ENCODE results near the gene DMXL1. TPM values are rescaled to one million over a fixed set of nuclear protein-coding genes. Genes with fewer than 3 reads are reported as not detected.
A peak's percentile ranks its signal among the peaks of the same experiment; 100 is the strongest.

The DMXL1 gene
- total RNA-seq, 2 donors from 2014 or later: 28.9 to 29.2 TPM

DNA sequence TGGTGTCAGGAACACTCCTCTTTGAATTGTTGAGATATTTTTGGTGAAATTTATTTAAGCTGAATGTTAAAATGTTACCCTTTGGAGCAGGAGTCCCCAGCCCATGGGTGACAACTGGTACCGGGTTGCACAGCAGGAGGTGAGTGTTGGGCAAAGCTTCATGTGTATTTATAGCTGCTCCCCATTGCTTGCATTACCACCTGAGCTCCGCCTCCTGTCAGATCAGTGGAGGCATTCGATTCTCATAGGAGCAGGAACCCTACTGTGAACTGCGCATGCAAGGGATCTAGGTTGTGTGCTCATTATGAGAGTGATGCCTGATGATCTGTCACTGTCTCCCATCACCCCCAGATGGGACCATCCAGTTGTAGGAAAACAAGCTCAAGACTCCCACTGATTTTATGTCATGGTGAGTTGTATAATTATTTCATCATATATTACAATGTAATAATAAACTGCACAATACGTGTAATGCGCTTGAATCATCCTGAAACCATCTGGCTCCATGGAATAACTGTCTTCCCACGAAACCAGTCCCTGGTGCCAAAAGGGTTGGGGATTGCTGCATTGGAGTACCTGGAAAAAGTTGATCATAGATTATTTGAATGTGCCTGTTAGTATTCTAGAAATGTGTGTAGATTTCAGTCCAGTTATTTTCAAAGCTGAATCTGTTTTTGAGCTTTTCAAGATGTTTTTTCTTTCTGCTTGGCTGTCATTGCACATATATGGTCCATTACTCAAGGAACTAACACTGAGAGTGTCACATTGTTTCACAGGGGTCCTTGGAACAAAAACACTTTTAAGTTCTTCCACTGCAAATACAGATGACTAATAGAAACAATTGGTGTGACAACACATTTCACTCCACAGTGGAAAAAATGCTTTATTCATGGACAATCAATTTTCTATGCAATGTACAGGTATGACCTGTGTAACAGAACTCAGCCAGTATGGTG, 180.3 kb downstream of the DMXL1 start:
- no peak for DNase-seq
- no peak for ATAC-seq
- intact Hi-C loops (cut with DNase I): no loop called here

DNA sequence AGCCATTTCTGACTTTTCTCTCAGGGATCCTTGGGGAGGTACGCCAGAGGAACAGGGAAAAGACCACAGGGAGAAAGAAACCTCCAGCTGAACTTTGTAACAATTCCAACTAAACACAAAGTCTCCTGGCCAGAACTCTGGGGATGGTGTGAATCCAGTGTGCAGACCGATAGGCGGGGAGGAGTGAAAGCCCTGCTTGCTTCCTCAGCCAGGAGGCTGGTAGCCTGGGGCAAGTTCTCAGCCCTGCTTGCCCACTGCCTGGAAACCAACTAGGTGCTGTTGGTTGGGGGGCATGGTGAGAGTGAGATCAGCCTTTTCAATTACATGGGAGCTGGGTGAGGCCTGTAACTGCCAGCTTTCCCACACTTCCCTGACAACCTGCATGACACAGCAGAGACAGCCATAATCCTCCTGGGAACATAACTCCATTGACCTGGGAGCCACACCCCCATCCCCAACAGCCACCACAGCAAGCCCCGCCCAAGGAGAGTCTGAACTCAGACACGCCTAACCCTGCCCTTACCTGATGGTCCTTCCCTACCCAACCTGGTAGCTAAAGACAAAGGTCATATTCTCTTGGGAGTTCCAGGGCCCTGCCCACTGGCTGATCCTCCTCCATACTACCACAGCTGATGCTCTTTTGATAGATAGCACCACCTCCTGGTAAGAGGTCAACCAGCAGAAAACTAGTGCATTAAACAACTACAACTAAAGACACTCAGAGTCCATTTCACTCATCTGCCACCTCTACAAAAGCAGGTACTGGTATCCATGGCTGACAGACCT, 184.9 kb downstream of the DMXL1 start:
- intact Hi-C loops (cut with DNase I): no loop called here
- ATAC-seq: peak in 1 of 2 donors; percentile 32
- no peak for DNase-seq

DNA sequence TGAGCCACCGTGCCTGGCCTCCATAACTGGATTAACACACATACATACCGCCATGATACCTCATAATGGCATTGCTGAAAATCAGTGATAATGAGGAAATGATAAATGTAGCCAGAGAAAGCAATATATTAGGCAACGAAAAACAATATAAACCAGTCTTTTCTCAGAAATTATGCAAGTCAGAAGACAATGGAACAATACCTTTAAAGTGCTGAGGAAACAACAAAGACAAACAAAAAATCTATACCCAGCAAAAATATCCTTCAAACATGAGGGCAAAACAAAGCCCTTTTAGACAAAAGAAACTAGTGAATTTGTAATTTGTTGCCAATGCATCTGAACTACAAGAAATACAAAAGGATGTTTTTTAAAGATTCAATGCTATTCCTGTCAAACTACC, 186.7 kb downstream of the DMXL1 start:
- intact Hi-C loops (cut with DNase I): no loop called here
- no peak for DNase-seq
- no peak for ATAC-seq

DNA sequence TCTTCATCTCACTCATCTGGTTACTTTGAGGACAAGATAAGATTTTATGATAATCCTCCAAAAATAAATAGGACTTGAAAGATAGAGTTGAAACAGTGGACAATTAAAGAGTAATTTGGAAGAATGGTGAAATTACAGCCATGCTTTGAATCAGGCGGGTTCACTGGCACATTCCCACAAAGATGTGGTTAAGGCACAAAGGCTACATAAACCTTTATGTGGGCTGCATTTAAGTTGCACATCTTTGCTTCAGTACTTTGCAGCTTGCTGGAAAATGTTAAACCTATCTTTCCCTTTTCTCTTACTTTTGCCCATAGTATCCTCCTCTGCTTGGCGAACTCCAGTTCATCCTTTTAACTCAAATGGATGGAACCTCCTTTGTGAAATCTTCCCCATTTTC, 192.8 kb downstream of the DMXL1 start:
- intact Hi-C loops (cut with DNase I): loop anchor here in 1 of 2 donors (10.0 kb wide), 2 partner anchors 71 to 151 kb away; no protein-coding TSS in a partner anchor
- DNase-seq (no peak), ATAC-seq (no peak)

DNA sequence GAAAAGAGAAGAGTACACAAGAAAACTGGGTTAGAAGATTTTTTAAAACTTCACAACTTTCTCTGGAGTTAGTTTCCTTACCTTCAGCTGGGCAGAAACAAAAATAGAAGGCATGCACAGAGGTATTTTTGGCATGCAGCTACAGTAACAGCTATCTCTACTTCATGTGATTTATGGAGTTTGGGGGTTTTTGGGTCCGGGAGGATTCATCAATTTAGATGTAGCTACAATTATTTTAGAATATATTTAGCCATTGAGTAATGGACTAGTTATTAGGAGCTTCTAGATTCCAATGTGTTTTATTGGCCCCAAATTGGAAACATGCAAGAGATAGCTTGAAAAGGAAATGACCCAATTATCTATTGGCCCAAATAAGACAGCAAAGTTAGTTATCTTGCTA, 193.3 kb downstream of the DMXL1 start:
- intact Hi-C loops (cut with DNase I): loop anchor here in 1 of 2 donors (10.0 kb wide), 2 partner anchors 71 to 151 kb away; no protein-coding TSS in a partner anchor
- DNase-seq (no peak), ATAC-seq (no peak)

DNA sequence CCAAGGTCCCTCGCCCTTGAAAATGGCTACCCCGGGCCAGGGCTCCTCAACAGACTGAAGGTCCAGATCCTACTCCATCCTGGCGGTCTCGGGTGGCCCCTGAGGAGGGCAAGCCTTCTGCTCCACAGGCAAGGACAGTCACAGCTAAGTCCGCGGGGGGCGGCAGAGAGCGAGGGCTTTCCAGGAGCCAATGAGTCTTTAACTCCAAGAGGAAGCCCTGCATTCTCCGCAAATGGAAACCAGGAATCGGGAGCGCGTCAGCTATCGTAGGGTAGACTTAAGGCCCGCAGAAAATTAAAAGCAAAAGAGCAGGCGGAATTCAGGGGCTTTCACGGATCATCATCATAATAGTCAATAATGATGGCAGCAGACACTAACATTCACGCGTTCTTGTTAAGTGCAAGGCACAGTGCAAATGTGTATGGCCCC, 197.1 kb downstream of the DMXL1 start:
- DNase-seq (peak; percentile 95), ATAC-seq (peak; percentile 91 to 94)
- intact Hi-C loops (cut with DNase I): loop anchor here in 1 of 2 donors (2.0 to 10.0 kb wide), 3 partner anchors 67 to 281 kb away; no protein-coding TSS in a partner anchor

DNA sequence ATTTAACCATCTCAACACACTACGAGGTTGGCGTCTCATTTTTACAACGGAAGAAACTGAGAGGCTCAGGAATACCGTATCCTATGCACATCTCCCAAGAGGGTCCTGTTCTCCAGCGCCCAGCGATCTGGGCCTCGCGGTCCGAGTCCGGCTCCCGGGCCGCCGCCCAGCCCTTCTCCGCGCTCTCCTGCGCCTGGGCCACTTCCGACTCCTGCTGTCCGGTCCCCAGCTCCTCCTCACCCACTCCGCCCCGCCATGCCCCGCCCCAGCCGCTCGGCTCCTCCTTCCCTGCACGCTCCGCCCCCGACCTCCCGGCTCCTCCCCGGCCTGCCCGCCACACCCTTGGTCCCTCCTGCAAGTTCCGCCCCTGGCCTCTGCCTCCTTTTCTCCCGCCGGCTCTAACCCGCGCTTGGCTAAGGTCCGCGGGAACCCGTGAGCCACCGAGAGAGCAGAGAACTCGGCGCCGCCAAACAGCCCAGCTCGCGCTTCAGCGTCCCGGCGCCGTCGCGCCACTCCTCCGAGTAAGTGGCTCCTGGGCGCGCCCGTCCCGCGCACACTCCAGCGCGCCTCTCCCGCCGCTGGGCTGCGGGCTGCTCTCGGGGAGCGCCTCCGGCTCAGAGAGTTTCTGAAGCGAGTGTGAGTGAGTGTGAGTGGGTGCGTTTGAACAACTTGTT, 197.6 kb downstream of the DMXL1 start:
- intact Hi-C loops (cut with DNase I): loop anchor here in 1 of 2 donors (2.0 to 10.0 kb wide), 3 partner anchors 66 to 282 kb away; no protein-coding TSS in a partner anchor
- DNase-seq (peak; percentile 96), ATAC-seq (peak; percentile 98 to 100)

DNA sequence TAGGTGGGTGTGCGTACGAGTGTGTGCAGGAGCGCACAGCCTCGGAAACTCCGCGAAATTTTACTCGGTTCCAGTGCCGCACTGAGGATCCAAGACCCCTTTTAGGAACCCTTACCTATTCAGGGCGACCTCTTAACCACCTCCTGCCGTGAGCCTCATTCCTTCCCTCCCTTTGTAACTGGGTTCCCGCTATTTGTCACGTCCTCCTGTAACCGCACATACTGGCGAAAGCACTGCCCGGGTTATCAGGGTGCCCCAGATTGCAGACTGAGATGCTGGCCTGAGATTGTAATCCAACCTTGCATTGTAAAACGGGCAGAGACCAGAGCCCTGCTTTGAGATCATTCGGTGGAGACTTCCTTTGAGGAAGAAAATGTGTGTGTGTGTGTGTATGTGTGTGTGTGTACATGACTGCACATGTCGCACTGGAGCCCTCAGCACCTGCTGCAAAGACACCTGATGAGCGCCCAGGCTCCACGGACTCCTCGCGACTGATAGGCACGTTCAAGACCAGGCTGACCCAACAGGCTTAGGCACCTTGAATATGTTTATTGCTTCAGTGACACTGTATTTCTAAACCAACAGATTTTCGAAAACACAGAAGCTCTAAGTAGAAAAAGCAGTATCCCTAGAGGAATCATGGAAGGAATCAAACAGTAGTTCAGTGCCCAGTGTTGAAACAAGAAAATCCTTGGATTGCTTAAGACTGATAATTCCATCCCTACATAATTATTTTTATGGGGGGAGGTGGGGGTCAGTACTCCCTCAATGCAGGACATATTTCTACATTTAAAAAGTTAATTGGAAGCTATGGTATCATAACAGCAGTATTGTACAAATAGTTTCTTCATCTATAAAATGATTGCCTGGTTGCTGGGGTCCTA, 198.4 kb downstream of the DMXL1 start:
- ATAC-seq (peak in 1 of 2 donors; percentile 1), DNase-seq (no peak)
- intact Hi-C loops (cut with DNase I): loop anchor here in 1 of 2 donors (2.0 to 10.0 kb wide), 3 partner anchors 65 to 283 kb away; no protein-coding TSS in a partner anchor

DNA sequence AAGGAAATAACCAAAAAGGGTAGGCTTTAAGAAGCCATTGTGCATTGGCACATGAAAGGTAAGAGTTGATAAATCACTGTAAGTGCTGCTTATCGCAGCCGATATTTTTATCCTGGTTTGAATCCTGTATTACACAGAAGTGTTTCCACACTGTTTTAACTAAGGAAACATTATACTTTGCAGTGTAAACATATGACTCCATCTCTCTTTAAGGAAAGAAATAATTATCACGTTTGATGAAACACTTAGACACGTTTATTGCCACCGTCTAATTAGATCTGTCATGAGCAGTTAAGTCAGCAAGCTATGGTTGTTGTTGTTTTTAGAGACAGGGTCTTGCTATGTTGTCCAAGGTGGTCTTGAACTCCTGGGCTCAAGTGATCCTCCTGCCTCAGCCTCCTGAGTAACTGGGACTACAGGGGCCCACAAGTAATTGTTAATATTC, 199.3 kb downstream of the DMXL1 start:
- ATAC-seq (no peak), DNase-seq (no peak)
- intact Hi-C loops (cut with DNase I): no loop called here

DNA sequence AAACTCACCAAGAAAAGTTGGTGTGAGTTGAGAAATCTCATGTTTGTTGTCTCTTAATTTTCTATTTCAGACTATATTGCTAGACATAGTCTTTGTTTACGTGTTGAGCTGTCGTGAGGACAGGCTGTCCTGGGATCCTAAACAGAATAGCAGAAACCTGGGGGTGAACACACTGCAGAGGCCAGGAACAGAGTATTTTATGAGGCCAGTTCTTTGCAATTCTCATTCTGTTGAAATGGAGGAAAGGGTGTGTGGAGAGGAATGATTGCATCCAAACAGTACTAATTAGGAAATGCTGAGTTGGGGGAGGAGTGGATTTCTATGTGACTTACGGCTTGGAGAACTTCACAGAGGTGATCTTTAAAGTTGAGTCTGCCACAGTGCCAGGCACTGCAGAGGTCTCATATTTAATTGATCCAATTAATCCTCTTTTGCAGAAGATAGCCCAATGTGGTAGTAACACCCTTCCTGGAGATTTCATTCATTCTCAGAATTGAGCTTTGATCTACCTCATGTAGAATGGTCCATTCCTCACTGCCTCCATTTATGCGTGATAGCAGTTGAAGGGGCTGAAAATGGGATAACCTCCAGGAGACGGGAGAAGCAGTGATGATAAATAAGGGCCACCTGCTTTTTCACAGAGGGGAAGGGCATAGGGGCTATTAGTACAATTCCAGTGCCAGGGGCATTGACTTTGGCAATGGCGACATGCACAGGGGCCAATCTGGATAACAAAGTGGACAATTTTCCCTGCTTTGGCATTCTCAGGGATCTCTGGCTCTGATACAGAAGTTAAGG, 200.3 kb downstream of the DMXL1 start:
- DNase-seq: no peak
- intact Hi-C loops (cut with DNase I): no loop called here
- ATAC-seq: no peak

DNA sequence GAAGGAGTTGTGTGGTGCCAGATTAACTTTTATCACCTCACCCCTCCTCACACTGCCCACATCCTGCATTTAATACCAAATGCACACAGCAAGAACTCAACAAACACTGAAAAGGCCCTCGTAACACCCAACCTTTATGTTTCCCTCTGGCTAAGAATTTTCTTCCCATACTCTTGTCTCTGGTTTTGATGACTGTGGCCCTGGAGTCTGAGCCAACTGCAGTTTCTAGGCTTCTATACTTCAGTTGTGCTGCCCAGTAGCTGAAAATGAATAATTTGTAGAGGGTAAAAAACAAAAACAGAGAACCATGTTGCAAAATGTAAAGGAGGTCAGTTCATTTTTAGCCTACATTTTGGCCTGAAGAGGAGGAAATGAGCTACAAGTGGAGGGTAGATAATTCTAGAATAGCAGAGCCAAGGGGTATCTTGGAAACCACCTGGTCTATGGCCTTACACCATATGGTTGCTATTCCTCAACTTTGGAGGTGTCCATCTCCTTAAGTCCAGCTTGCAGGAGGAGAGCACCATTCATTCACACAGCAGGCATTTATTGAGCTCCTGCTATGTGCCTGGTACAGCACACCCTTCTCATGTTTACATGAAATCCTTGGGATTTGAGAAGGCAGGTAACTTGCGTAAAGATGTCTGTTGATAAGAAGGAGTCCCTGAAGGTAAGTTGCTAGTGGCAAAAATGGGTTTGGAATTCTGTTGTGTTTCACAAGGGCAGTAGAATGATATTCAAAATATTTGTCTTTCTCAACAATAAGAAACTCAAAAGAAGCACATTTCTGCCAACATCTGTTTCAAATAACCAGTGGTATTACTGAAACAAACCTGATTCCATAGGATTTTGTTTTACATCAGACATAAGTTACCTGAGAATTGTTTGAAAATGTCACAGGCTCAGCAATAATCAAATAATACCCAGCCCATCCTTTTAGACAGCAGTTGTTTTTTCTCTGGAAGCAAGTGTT, 201.2 kb downstream of the DMXL1 start:
- intact Hi-C loops (cut with DNase I): no loop called here
- DNase-seq: no peak
- ATAC-seq: no peak

DNA sequence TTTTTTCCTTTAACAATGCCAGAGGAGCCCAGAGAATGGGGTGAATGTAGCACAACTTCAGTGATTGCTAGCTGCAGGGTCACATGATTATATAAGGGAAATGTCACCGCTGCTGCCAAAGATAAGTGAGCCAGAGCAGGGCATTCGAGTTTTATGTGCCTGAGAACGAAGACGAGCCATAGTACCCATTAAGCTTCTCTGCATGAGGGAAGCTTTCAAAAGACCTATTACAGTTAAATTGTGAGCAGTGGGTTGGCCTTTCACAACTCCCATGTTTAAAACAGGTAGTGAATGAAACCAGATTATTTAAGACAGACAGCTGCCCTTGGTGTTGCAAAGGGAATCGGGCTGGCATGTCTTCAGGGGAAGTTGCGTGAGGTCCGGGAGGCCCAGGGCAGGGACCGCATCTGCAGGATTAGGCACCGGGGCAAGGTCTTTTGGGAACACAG, 202.5 kb downstream of the DMXL1 start:
- intact Hi-C loops (cut with DNase I): no loop called here
- DNase-seq (no peak), ATAC-seq (peak in 1 of 2 donors; percentile 15)

DNA sequence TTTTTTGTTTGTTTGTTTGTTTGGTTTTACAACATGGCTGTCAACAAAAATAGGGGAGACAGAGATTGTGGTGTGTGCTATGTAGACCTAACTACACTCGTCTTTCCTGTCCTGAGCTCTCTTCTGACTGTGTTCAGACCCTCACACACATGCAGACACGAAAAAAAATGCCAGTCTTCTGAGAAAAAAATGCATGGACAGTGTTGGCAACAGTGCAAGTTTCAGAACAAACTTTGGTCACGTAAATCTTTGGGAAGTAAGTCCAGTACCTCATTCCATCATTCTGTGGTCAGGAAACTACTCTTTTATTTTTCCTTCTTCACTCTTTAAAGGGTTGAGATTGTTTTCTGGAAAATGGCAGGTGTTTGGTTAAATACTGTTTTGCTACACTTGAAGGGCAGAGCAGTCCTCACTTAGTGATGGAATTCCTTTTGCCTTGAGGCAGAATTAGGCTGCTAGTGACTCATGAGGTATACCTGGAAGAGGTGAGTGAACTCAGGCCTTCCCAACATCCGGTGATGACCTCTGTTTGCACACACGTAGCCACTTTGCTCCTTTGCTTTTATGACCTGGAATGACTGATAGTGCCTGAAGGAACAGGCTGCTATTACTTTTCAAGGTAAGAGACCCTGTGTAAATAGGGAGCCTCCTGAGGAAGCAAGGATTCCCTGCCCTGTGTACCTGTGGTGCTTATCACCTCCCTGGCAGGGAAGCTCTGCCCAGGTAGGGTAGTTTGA, 203.3 kb downstream of the DMXL1 start:
- peak in 1 of 2 donors; percentile 35 for ATAC-seq
- no peak for DNase-seq
- intact Hi-C loops (cut with DNase I): no loop called here

DNA sequence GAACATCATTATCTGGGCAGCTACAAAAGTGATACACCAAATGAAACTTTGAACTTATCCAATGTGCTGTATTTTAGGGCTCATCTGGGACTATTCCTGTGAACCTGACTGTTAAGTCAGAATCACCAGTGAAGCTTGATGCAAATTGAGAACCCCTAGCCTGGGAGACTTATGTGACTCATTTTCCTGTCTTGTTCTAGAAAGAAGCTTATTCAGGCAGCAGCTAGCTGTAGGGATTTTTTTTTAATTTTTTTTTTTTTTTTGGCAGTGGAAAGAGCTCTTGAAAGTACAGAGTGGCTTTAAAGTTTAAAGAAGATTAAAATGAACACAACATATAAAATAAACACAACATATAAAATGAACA, 203.9 kb downstream of the DMXL1 start:
- DNase-seq (no peak), ATAC-seq (peak in 1 of 2 donors; percentile 67)
- intact Hi-C loops (cut with DNase I): no loop called here

DNA sequence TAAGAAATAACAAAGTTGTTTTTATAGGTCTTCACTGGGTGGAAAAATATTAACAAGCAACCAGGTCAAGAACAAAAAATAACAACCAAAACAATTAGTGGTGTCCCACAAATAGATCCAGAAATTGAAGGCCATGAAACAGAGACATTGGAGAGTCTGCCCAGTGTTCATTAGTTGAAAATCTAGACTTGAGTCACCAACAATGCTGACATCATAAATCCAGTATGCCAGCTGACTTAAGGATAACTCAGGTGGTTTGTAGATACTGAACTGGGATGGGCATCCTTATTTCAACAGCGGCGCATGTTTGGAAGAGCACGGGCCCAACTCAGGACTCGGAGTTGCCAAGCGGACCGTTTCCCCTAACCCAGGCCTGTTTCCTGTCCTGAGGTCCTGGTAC, 204.3 kb downstream of the DMXL1 start:
- intact Hi-C loops (cut with DNase I): no loop called here
- DNase-seq (no peak), ATAC-seq (no peak)
